SU-DHL-6 (cell line): ENCODE measurements around the gene STRBP.

Source experiments
- H2AFZ ChIP-seq: fragments of 200-600 bp; sonication (generic); 2 replicates; pipeline ENCODE4 v1.6.1; 2014; ENCODE audit warnings: low read depth, mild to moderate bottlenecking, moderate library complexity, mixed read lengths, antibody characterized with exemption, low read length; ENCODE audit not compliant: severe bottlenecking
- H3F3A ChIP-seq: fragments of 200-600 bp; shearing (Covaris generic); 2 replicates; pipeline ENCODE4 v1.6.0; 2016; ENCODE audit warnings: antibody characterized with exemption, mild to moderate bottlenecking; ENCODE audit not compliant: insufficient read depth
- H3K27ac ChIP-seq: fragments of 200-600 bp; sonication (generic); 2 replicates; pipeline ENCODE4 v1.5.1; 2016; ENCODE audit warnings: low read depth, mild to moderate bottlenecking, low read length, moderate library complexity, mixed read lengths
- H3K27me3 ChIP-seq: fragments of 200-600 bp; sonication (generic), shearing (Covaris generic); 2 replicates; pipeline ENCODE4 v1.6.0; 2014; ENCODE audit warnings: mild to moderate bottlenecking, low read length
- H3K36me3 ChIP-seq: fragments of 200-600 bp; sonication (generic); 2 replicates; pipeline ENCODE4 v1.6.1; 2014; ENCODE audit warnings: mild to moderate bottlenecking, low read length, mixed read lengths
- H3K4me2 ChIP-seq: fragments of 300-600, 200-600 bp; shearing (Covaris generic), sonication (generic); 2 replicates; pipeline ENCODE4 v1.6.0; 2014; ENCODE audit warnings: low read length, low read depth, mild to moderate bottlenecking; ENCODE audit not compliant: poor library complexity, severe bottlenecking
- H3K4me3 ChIP-seq: fragments of 200-600 bp; sonication (generic); 2 replicates; pipeline ENCODE4 v1.5.1; 2014; ENCODE audit warnings: antibody characterized with exemption, low read length, mild to moderate bottlenecking, mixed read lengths; ENCODE audit not compliant: insufficient read depth, poor library complexity, severe bottlenecking
- H3K79me2 ChIP-seq: fragments of 200-600 bp; sonication (generic); 2 replicates; pipeline ENCODE4 v1.6.1; 2014; ENCODE audit warnings: mild to moderate bottlenecking, low read length, moderate library complexity; ENCODE audit not compliant: insufficient read depth
- H3K9ac ChIP-seq: fragments of 200-600 bp; sonication (generic); 2 replicates; pipeline ENCODE4 v1.7.0; 2014; ENCODE audit warnings: mild to moderate bottlenecking, low read length
- H3K9me2 ChIP-seq: fragments of 200-600 bp; sonication (generic); replicated peaks from 2 replicates; pipeline ENCODE4 v1.6.1; 2014; ENCODE audit warnings: low read length; ENCODE audit not compliant: insufficient read depth
- H3K9me3 ChIP-seq: fragments of 200-600 bp; sonication (generic); 2 replicates; pipeline ENCODE4 v1.6.1; 2014; ENCODE audit warnings: low read length, mixed read lengths; ENCODE audit not compliant: insufficient read depth
- H4K20me1 ChIP-seq: fragments of 200-600 bp; sonication (generic); 2 replicates; pipeline ENCODE4 v1.6.1; 2014; ENCODE audit warnings: low read depth, mild to moderate bottlenecking, antibody characterized with exemption, low read length, moderate library complexity, mixed read lengths
- EZH2phosphoT487 ChIP-seq: fragments of 200-600 bp; sonication (generic), shearing (Covaris generic); conservative IDR thresholded peaks from 2 replicates; pipeline ENCODE4 v1.6.1; 2018; ENCODE audit warnings: mild to moderate bottlenecking, antibody characterized with exemption, low read length, moderate library complexity, mixed read lengths
- TF ChIP-seq, protein P1 (sequence below): fragments of 200-600 bp; sonication (generic); IDR thresholded peaks from one replicate; pipeline ENCODE4 v1.5.1; 2017; ENCODE audit warnings: antibody characterized with exemption, mild to moderate bottlenecking, low read length, moderate library complexity; ENCODE audit not compliant: insufficient read depth, poor library complexity, severe bottlenecking

STRBP gene

DNA sequence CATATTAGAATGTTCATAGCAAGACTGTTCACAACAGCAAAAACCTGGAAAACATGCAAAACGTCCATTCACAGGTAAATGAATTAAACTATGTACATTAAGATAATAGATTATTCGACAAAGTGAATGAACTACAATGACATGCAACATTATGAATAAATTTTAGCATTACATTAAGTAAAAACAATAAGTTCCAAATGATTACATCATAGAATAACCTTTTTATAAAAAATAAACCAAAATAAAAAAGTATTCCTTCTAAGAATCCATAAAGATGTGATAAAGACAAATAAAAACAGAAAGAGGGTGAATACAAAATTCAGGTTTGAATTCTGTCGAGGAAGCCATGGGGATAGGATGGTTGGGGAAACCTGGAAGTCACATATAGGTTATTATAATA is 57.3 kb downstream of the STRBP start:
- H2AFZ ChIP-seq, result no peak overlapping the region
- peaks cover 100% of the 10 kb centered on the region for H3K79me2 ChIP-seq
- peaks cover 21% of the 10 kb centered on the region for H4K20me1 ChIP-seq
- no peak overlapping the region for H3K9ac ChIP-seq
- no peak overlapping the region for H3K4me2 ChIP-seq
- no peak overlapping the region for H3K27ac ChIP-seq
- no peaks in the 10 kb centered on the region for H3K9me2 ChIP-seq
- H3K4me3 ChIP-seq, result no peak overlapping the region
- no peaks in the 10 kb centered on the region for H3K9me3 ChIP-seq
- peaks cover 26% of the 10 kb centered on the region for H3F3A ChIP-seq
- no peaks in the 10 kb centered on the region for H3K27me3 ChIP-seq
- peaks cover 10% of the 10 kb centered on the region; the same call in 1 of the 2 replicates for H3K36me3 ChIP-seq
- TF ChIP-seq, protein P1, sequence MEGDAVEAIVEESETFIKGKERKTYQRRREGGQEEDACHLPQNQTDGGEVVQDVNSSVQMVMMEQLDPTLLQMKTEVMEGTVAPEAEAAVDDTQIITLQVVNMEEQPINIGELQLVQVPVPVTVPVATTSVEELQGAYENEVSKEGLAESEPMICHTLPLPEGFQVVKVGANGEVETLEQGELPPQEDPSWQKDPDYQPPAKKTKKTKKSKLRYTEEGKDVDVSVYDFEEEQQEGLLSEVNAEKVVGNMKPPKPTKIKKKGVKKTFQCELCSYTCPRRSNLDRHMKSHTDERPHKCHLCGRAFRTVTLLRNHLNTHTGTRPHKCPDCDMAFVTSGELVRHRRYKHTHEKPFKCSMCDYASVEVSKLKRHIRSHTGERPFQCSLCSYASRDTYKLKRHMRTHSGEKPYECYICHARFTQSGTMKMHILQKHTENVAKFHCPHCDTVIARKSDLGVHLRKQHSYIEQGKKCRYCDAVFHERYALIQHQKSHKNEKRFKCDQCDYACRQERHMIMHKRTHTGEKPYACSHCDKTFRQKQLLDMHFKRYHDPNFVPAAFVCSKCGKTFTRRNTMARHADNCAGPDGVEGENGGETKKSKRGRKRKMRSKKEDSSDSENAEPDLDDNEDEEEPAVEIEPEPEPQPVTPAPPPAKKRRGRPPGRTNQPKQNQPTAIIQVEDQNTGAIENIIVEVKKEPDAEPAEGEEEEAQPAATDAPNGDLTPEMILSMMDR, result no peak

GRCh38 chr9:123208626-123209174 is 59.7 kb downstream of the STRBP start:
- Histone ChIP-seq H2AFZ (no peak overlapping the region), H3K79me2 (peaks cover 97% of the 10 kb centered on the region), H3F3A (peaks cover 26% of the 10 kb centered on the region), H4K20me1 (peaks cover 30% of the 10 kb centered on the region), H3K9me3 (no peaks in the 10 kb centered on the region), H3K27me3 (no peaks in the 10 kb centered on the region), H3K4me2 (no peak overlapping the region), H3K4me3 (no peak overlapping the region), H3K27ac (no peak overlapping the region), H3K9me2 (no peaks in the 10 kb centered on the region), H3K36me3 (peaks cover 10% of the 10 kb centered on the region; the same call in 1 of the 2 replicates), H3K9ac (no peak overlapping the region)
- TF ChIP-seq, protein P1, result no peak
- TF ChIP-seq EZH2phosphoT487, result no peak

- peaks cover 27% of the 10 kb centered on the region for H4K20me1 ChIP-seq
- no peak overlapping the region for H3K4me2 ChIP-seq
- no peak overlapping the region for H2AFZ ChIP-seq
Measured at GRCh38 chr9:123206065-123206464, 62.3 kb downstream of the STRBP start.

More at GRCh38 chr9:123206065-123206464, 62.3 kb downstream of the STRBP start:
- TF ChIP-seq EZH2phosphoT487, result no peak
- TF ChIP-seq, protein P1, result no peak
- Histone ChIP-seq H3K9me3 (no peaks in the 10 kb centered on the region), H3K79me2 (peaks cover 97% of the 10 kb centered on the region), H3K9ac (no peak overlapping the region), H3K27me3 (no peaks in the 10 kb centered on the region), H3K9me2 (no peaks in the 10 kb centered on the region), H3K36me3 (peaks cover 15% of the 10 kb centered on the region; the same call in 1 of the 2 replicates), H3F3A (peaks cover 15% of the 10 kb centered on the region), H3K27ac (no peak overlapping the region), H3K4me3 (no peak overlapping the region)
